Endothelial cell of umbilical vein (primary cell): ENCODE results near the gene RAI2. TPM values are rescaled to one million over a fixed set of nuclear protein-coding genes. Genes with fewer than 3 reads are reported as not detected.

Source experiments
- BruUV-seq: library from RNA; stranded (reverse); fragments of 400-500 nt; replicated peaks from 2 replicates; lab custom pipeline; 2021; lab: Mats Ljungman, UMichigan
- CTCF ChIA-PET: fragments of 300-600, 350-600 bp; sonication (Branson Sonifier 250); formaldehyde crosslinking; loops from one replicate; lab custom pipeline; 2021; ENCODE audit warnings: antibody characterized with exemption, inconsistent platforms; lab: Charles Lee
- POLR2A ChIA-PET: fragments of 300-600, 350-600 bp; sonication (Branson Sonifier 250); formaldehyde crosslinking; loops from one replicate; lab custom pipeline; 2021; ENCODE audit warnings: antibody characterized with exemption, inconsistent platforms; lab: Charles Lee
- DNase-seq: peaks from one replicate; pipeline ENCODE4 v3.0.0-alpha.2; 2011; ENCODE audit warnings: low read depth, low spot score
- FAIRE-seq: peaks from 2 replicates; lab custom pipeline; 2011; peaks lifted over from hg19 to GRCh38; lab: Jason Lieb, UNC
- H2AFZ ChIP-seq: 2 replicates; pipeline ENCODE4 v1.6.0; 2012; ENCODE audit warnings: low read depth, low read length, control low read depth, inconsistent platforms
- H3K27ac ChIP-seq: 2 replicates; pipeline ENCODE4 v1.5.1; 2011; ENCODE audit warnings: low read depth, mild to moderate bottlenecking, control low read depth, low read length, moderate library complexity; ENCODE audit not compliant: insufficient read depth
- H3K27me3 ChIP-seq, 2 experiments: 2 replicates each; pipeline versions ENCODE4 v1.6.0 to v1.6.1; 2011; ENCODE audit warnings: low read length in 2 of 2, mixed read lengths in 1 of 2; ENCODE audit not compliant: control insufficient read depth in 2 of 2, insufficient read depth in 2 of 2
- H3K36me3 ChIP-seq, 2 experiments: 2 replicates in 1 of 2; 3 replicates in 1 of 2; pipeline ENCODE4 v1.5.1; 2011; ENCODE audit warnings: low read length in 2 of 2, mild to moderate bottlenecking in 1 of 2, moderate library complexity in 1 of 2; ENCODE audit not compliant: control insufficient read depth in 2 of 2, insufficient read depth in 2 of 2; ENCODE audit errors: extremely low read depth in 1 of 2
- H3K4me1 ChIP-seq: 3 replicates; pipeline ENCODE4 v1.5.1; 2011; ENCODE audit warnings: mild to moderate bottlenecking, low read length; ENCODE audit not compliant: control insufficient read depth, insufficient read depth; ENCODE audit errors: extremely low read depth
- H3K4me2 ChIP-seq: 2 replicates; pipeline ENCODE4 v1.6.1; 2011; ENCODE audit warnings: low read length, control low read depth, mixed read lengths; ENCODE audit not compliant: insufficient read depth
- H3K4me3 ChIP-seq, 3 experiments: fragments of 200-600 bp in 1 of 3; sonication (generic), shearing (Covaris generic) in 1 of 3; replicated peaks in 1 of 3; 2 replicates each; pipeline ENCODE4 v1.5.1; 2011 to 2016; ENCODE audit warnings: control low read depth in 3 of 3, low read length in 3 of 3, mild to moderate bottlenecking in 2 of 3, inconsistent platforms in 1 of 3, low read depth in 1 of 3, moderate library complexity in 1 of 3; ENCODE audit not compliant: insufficient read depth in 1 of 3
- H3K79me2 ChIP-seq: 2 replicates; pipeline ENCODE4 v1.6.0; 2012; ENCODE audit warnings: low read length, inconsistent platforms; ENCODE audit not compliant: control insufficient read depth, insufficient read depth
- H3K9ac ChIP-seq: replicated peaks from 2 replicates; pipeline ENCODE3; 2011; ENCODE audit warnings: low read length, control low read depth; ENCODE audit not compliant: insufficient read depth; ENCODE audit errors: extremely low read depth
- H3K9me1 ChIP-seq: replicated peaks from 3 replicates; pipeline ENCODE4 v1.6.0; 2011; ENCODE audit warnings: mild to moderate bottlenecking, low read length; ENCODE audit not compliant: control insufficient read depth, insufficient read depth; ENCODE audit errors: extremely low read depth
- H3K9me3 ChIP-seq: replicated peaks from 2 replicates; pipeline ENCODE4 v1.5.1; 2012; ENCODE audit warnings: low read length, inconsistent platforms; ENCODE audit not compliant: control insufficient read depth, insufficient read depth
- H4K20me1 ChIP-seq: replicated peaks from 2 replicates; pipeline ENCODE3; 2011; ENCODE audit warnings: mild to moderate bottlenecking, low read length; ENCODE audit not compliant: control insufficient read depth, insufficient read depth; ENCODE audit errors: extremely low read depth
- CTCF ChIP-seq, 2 donors: IDR thresholded peaks; 1 replicate in 1 of 2; 2 replicates in 1 of 2; pipeline ENCODE4 v1.5.1; 2011; ENCODE audit warnings: low read length in 2 of 2, mild to moderate bottlenecking in 2 of 2, moderate library complexity in 2 of 2, control low read depth in 1 of 2, inconsistent platforms in 1 of 2, low read depth in 1 of 2; ENCODE audit not compliant: insufficient read depth in 1 of 2; ENCODE audit errors: extremely low read depth in 1 of 2
- EZH2 ChIP-seq: IDR thresholded peaks from 2 replicates; pipeline ENCODE4 v1.6.1; 2012; ENCODE audit warnings: borderline replicate concordance, low read depth, mild to moderate bottlenecking, moderate library complexity, low read length, inconsistent platforms; ENCODE audit not compliant: severe bottlenecking
- FOS ChIP-seq: IDR thresholded peaks from 2 replicates; pipeline ENCODE4 v1.6.1; 2011; ENCODE audit warnings: mild to moderate bottlenecking, low read length, moderate library complexity, borderline replicate concordance; ENCODE audit not compliant: insufficient read depth
- GATA2 ChIP-seq: IDR thresholded peaks from 2 replicates; pipeline ENCODE4 v1.7.0; 2011; ENCODE audit warnings: low read depth, mild to moderate bottlenecking, moderate library complexity, mixed read lengths, low read length; ENCODE audit not compliant: insufficient read length, insufficient read depth
- JUN ChIP-seq: IDR thresholded peaks from 2 replicates; pipeline ENCODE4 v1.6.1; 2011; ENCODE audit warnings: borderline replicate concordance, low read depth; ENCODE audit not compliant: insufficient read length, insufficient read depth
- MYC ChIP-seq: IDR thresholded peaks from one replicate; pipeline ENCODE4 v1.6.1; 2011; ENCODE audit warnings: mild to moderate bottlenecking, low read depth, low read length
- POLR2A ChIP-seq: IDR thresholded peaks from 2 replicates; pipeline ENCODE4 v1.6.1; 2012; ENCODE audit warnings: low read depth, mild to moderate bottlenecking, control low read depth, low read length
- POLR2AphosphoS5 ChIP-seq: IDR thresholded peaks from 2 replicates; pipeline ENCODE4 v1.6.1; 2012; ENCODE audit warnings: low read depth, mild to moderate bottlenecking, control low read depth, low read length, moderate library complexity; ENCODE audit not compliant: insufficient read depth
- dilution Hi-C: fragments of 300-500 bp; cut with MboI; formaldehyde crosslinking; loops from one replicate; pipeline ENCODE4 v1.15.0; 2019; ENCODE audit warnings: low sequenced_read_pairs; ENCODE audit not compliant: extremely low pct_ligation_motif_present
- intact Hi-C: fragments of 100-400 bp; cut with micrococcal nuclease; formaldehyde crosslinking; loops from one replicate; pipeline ENCODE4 v1.10.0; 2022
- polyA plus RNA-seq, 4 experiments: library from polyadenylated mRNA; depleted of rRNA in 3 of 4; stranded (reverse) in 3 of 4; unstranded in 1 of 4; fragments of >200 nt; gene quantifications; 2 replicates each; pipeline versions ENCODE4 v1.2.1 to v1.2.3, GENCODE V29; 2011 to 2012; ENCODE audit warnings: missing spikeins in 1 of 4
- total RNA-seq: library from RNA; stranded (reverse); gene quantifications from 2 replicates; pipeline ENCODE4 v1.2.3, GENCODE V29; 2021
- TF ChIP-seq, protein P1 (sequence below): IDR thresholded peaks from 2 replicates; pipeline ENCODE4 v1.6.1; 2011; ENCODE audit not compliant: insufficient read depth, insufficient read length

RAI2 gene
- total and polyA plus RNA-seq, 2 donors (not counting 3 experiments of a cell fraction or from before 2014, with no cell fraction given), result 0.19 to 0.91 TPM

GRCh38 chrX:17805120-17805519, 56.0 kb downstream of the RAI2 start:
- no peak for FAIRE-seq
- BruUV-seq, result no TSS peak
- dilution Hi-C loops, result no loop called here
- H3K4me2 ChIP-seq, result no peak overlapping the region
- H3K4me1 ChIP-seq, result no peaks in the 10 kb centered on the region
- H2AFZ ChIP-seq, result no peak overlapping the region
- no peaks in the 10 kb centered on the region for H3K27me3 ChIP-seq
- no peaks in the 10 kb centered on the region for H3K9me1 ChIP-seq
- ChIA-PET CTCF (no interaction called here), POLR2A (no interaction called here)
- H3K36me3 ChIP-seq, result no peaks in the 10 kb centered on the region
- H3K9ac ChIP-seq, result no peak overlapping the region
- no peak overlapping the region for H3K4me3 ChIP-seq
- TF ChIP-seq GATA2 (no peak), FOS (no peak), CTCF (IDR thresholded peaks at IDR 0.05; ENCODE audit: extremely low read depth in 1 of 2, insufficient read depth in 1 of 2, low read depth in 1 of 2, low read length in 2 of 2) (no peak), POLR2AphosphoS5 (no peak), MYC (no peak), JUN (no peak), EZH2 (no peak), POLR2A (no peak)
- TF ChIP-seq, protein P1, sequence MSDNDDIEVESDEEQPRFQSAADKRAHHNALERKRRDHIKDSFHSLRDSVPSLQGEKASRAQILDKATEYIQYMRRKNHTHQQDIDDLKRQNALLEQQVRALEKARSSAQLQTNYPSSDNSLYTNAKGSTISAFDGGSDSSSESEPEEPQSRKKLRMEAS, result no peak
- intact Hi-C loops, result no loop called here
- no peak overlapping the region for H3K27ac ChIP-seq
- H3K79me2 ChIP-seq, result no peaks in the 10 kb centered on the region
- DNase-seq, result no peak
- no peaks in the 10 kb centered on the region for H4K20me1 ChIP-seq
- no peaks in the 10 kb centered on the region for H3K9me3 ChIP-seq
